C4-2B (cell line): ENCODE data around the gene ARL5B.

Source experiments
- CTCF ChIP-seq: fragments of 450-650 bp; conservative IDR thresholded peaks from 2 replicates; pipeline ENCODE4 v1.5.1; 2017; ENCODE audit warnings: mild to moderate bottlenecking
- ZFX ChIP-seq: fragments of 450-650 bp; IDR thresholded peaks from 2 replicates; pipeline ENCODE4 v1.6.1; 2017

GRCh38 chr10:18680754-18681153 lies 21.5 kb downstream of the ARL5B start:
- TF ChIP-seq CTCF: no peak
- no peak for TF ChIP-seq ZFX
